HEK293 (cell line): ENCODE data around the gene CCDC7.

Experiments used
- CTCF ChIA-PET: fragments of 350-600 bp; formaldehyde crosslinking; extraction: SDS; loops from one replicate; lab custom pipeline; 2021; ENCODE audit warnings: antibody characterized with exemption; lab: Yijun Ruan, JAX
- POLR2A ChIA-PET: fragments of 300-600 bp; formaldehyde crosslinking; extraction: SDS; loops from one replicate; lab custom pipeline; 2020; ENCODE audit warnings: antibody characterized with exemption, inconsistent platforms; lab: Yijun Ruan, JAX
- H3K27ac ChIP-seq: fragments of 200-500 bp; sonication (Bioruptor generic); 2 replicates; pipeline ENCODE4 v1.5.1; 2014; ENCODE audit warnings: low read depth, low read length, control low read depth, inconsistent platforms; ENCODE audit errors: extremely low read depth
- H3K36me3 ChIP-seq, 2 experiments: fragments of 200-500 bp in 1 of 2; sonication (Bioruptor generic) in 1 of 2; 1 replicate in 1 of 2; 2 replicates in 1 of 2; pipeline ENCODE4 v1.5.1; 2014 to 2017; ENCODE audit warnings: inconsistent platforms in 2 of 2, low read length in 2 of 2; ENCODE audit not compliant: control insufficient read depth in 2 of 2, insufficient read depth in 1 of 2
- H3K4me1 ChIP-seq: fragments of 200-500 bp; sonication (Bioruptor generic); 2 replicates; pipeline ENCODE4 v1.5.1; 2014; ENCODE audit warnings: mild to moderate bottlenecking, low read length, inconsistent platforms; ENCODE audit not compliant: control insufficient read depth, insufficient read depth
- H3K4me3 ChIP-seq: 2 replicates; pipeline ENCODE4 v1.5.1; 2011; ENCODE audit warnings: low read depth, mild to moderate bottlenecking, control low read depth, low read length, moderate library complexity
- H3K9me3 ChIP-seq: fragments of 200-500 bp; sonication (Bioruptor generic); 2 replicates; pipeline ENCODE4 v1.5.1; 2014; ENCODE audit warnings: low read depth, low read length, inconsistent platforms; ENCODE audit not compliant: control insufficient read depth, insufficient read depth
- HOXA7 ChIP-seq: sonication (generic); formaldehyde crosslinking; IDR thresholded peaks from 2 replicates; pipeline ENCODE4 v1.8.1; 2022; ENCODE audit warnings: missing genetic modification reagents, borderline replicate concordance
- PBX3 ChIP-seq: sonication (generic); formaldehyde crosslinking; IDR thresholded peaks from 2 replicates; pipeline ENCODE4 v1.8.1; 2022; ENCODE audit warnings: mild to moderate bottlenecking, moderate library complexity, missing genetic modification reagents
- SCRT2 ChIP-seq: fragments of 450-650 bp; formaldehyde crosslinking; IDR thresholded peaks from 2 replicates; pipeline ENCODE4 v1.5.1; 2016; ENCODE audit warnings: missing biosample characterization, missing genetic modification characterization
- ZBTB7A ChIP-seq: fragments of 450-650 bp; formaldehyde crosslinking; IDR thresholded peaks from 2 replicates; pipeline ENCODE4 v1.5.1; 2016; ENCODE audit warnings: low read depth, missing biosample characterization, missing genetic modification characterization
- ZNF133 ChIP-seq: fragments of 450-650 bp; formaldehyde crosslinking; IDR thresholded peaks from 2 replicates; pipeline ENCODE4 v1.5.1; 2016; ENCODE audit warnings: missing biosample characterization, missing genetic modification characterization
- ZNF148 ChIP-seq: fragments of 450-650 bp; formaldehyde crosslinking; IDR thresholded peaks from 2 replicates; pipeline ENCODE4 v1.5.0; 2017; ENCODE audit warnings: missing biosample characterization, missing genetic modification characterization, borderline replicate concordance
- ZNF16 ChIP-seq: fragments of 450-650 bp; formaldehyde crosslinking; IDR thresholded peaks from 2 replicates; pipeline ENCODE4 v1.5.1; 2016; ENCODE audit warnings: low read depth, missing biosample characterization, missing genetic modification characterization
- ZNF324 ChIP-seq: fragments of 450-650 bp; formaldehyde crosslinking; IDR thresholded peaks from 2 replicates; pipeline ENCODE4 v1.5.1; 2016; ENCODE audit warnings: missing biosample characterization, missing genetic modification characterization
- ZNF488 ChIP-seq: fragments of 450-650 bp; formaldehyde crosslinking; IDR thresholded peaks from 2 replicates; pipeline ENCODE4 v1.5.1; 2016; ENCODE audit warnings: missing biosample characterization, missing genetic modification characterization
- ZNF518A ChIP-seq: fragments of 450-650 bp; formaldehyde crosslinking; conservative IDR thresholded peaks from 2 replicates; pipeline ENCODE4 v1.5.1; 2016; ENCODE audit warnings: low read depth, missing biosample characterization, missing genetic modification characterization
- ZNF548 ChIP-seq: fragments of 450-650 bp; formaldehyde crosslinking; IDR thresholded peaks from 2 replicates; pipeline ENCODE4 v1.5.1; 2016; ENCODE audit warnings: missing biosample characterization, missing genetic modification characterization
- ZNF585B ChIP-seq: fragments of 450-650 bp; formaldehyde crosslinking; IDR thresholded peaks from 2 replicates; pipeline ENCODE4 v1.5.1; 2016; ENCODE audit warnings: missing biosample characterization, missing genetic modification characterization
- ZNF596 ChIP-seq: fragments of 450-650 bp; IDR thresholded peaks from 2 replicates; pipeline ENCODE4 v1.5.0; 2018; ENCODE audit warnings: missing biosample characterization, mild to moderate bottlenecking, missing genetic modification characterization, moderate library complexity
- ZNF621 ChIP-seq: fragments of 450-650 bp; formaldehyde crosslinking; IDR thresholded peaks from 2 replicates; pipeline ENCODE4 v1.5.1; 2017; ENCODE audit warnings: missing biosample characterization, missing genetic modification characterization
- ZNF645 ChIP-seq: fragments of 450-650 bp; formaldehyde crosslinking; IDR thresholded peaks from 2 replicates; pipeline ENCODE4; 2016; ENCODE audit warnings: missing biosample characterization, missing genetic modification characterization
- ZNF791 ChIP-seq: fragments of 450-650 bp; formaldehyde crosslinking; IDR thresholded peaks from 2 replicates; pipeline ENCODE4 v1.5.1; 2016; ENCODE audit warnings: missing biosample characterization, missing genetic modification characterization
- ZSCAN18 ChIP-seq: fragments of 450-650 bp; formaldehyde crosslinking; IDR thresholded peaks from 2 replicates; pipeline ENCODE4 v1.5.1; 2016; ENCODE audit warnings: missing biosample characterization, missing genetic modification characterization

CCDC7 gene

GRCh38 chr10:32616438-32616837, 170.5 kb downstream of the CCDC7 start:
- ChIA-PET POLR2A (no interaction called here), CTCF (no interaction called here)
- H3K4me1 ChIP-seq: no peaks in the 10 kb centered on the region
- H3K27ac ChIP-seq: no peak overlapping the region
- no peaks in the 10 kb centered on the region for H3K9me3 ChIP-seq
- no peaks in the 10 kb centered on the region for H3K36me3 ChIP-seq
- H3K4me3 ChIP-seq: no peak overlapping the region
- TF ChIP-seq ZNF324 (tag by site-specific recombination): no peak
- TF ChIP-seq ZNF488: no peak
- no peak for TF ChIP-seq ZBTB7A (tag by site-specific recombination)
- TF ChIP-seq ZNF596 (tag by site-specific recombination): no peak
- TF ChIP-seq ZNF645 (tag by site-specific recombination): no peak
- TF ChIP-seq ZNF148 (tag by site-specific recombination): no peak
- TF ChIP-seq ZSCAN18 (tag by site-specific recombination): no peak
- TF ChIP-seq ZNF585B: no peak
- TF ChIP-seq, all 188 proteins: peak for 0

GRCh38 chr10:32618482-32618881, 172.5 kb downstream of the CCDC7 start:
- POLR2A ChIA-PET: no interaction called here
- H3K27ac ChIP-seq: no peak overlapping the region
- CTCF ChIA-PET: no interaction called here
- no peak overlapping the region for H3K4me3 ChIP-seq
- no peak for TF ChIP-seq ZNF133 (tag by site-specific recombination)
- TF ChIP-seq ZNF548 (tag by site-specific recombination): no peak
- TF ChIP-seq SCRT2 (tag by site-specific recombination): no peak
- no peak for TF ChIP-seq ZNF16 (tag by site-specific recombination)
- no peak for TF ChIP-seq ZNF518A
- TF ChIP-seq PBX3: no peak
- no peak for TF ChIP-seq ZNF791
- no peak for TF ChIP-seq HOXA7 (CRISPR knock-in tag)
- no peak for TF ChIP-seq ZNF621
- TF ChIP-seq ZBTB7A (tag by site-specific recombination): no peak
- H3K4me1 ChIP-seq: no peaks in the 10 kb centered on the region
- no peaks in the 10 kb centered on the region for H3K9me3 ChIP-seq
- H3K36me3 ChIP-seq: no peaks in the 10 kb centered on the region
